ENCODE data around the gene GALNT7. TPM values are rescaled to one million over a fixed set of nuclear protein-coding genes. Genes with fewer than 3 reads are reported as not detected.

Gene GALNT7
- total RNA-seq, 1 donor from 2014 or later: 22.0 TPM

GRCh38 chr4:173189117-173189693 is 20.6 kb downstream of the GALNT7 start:
- H3K27me3 ChIP-seq (ENCODE audit: low read depth): no peaks in the 10 kb centered on the region
- intact Hi-C loops (cut with DNase I): no loop called here
- ATAC-seq: peak in 1 of 2 donors; percentile 47

GRCh38 chr4:173191623-173192041 is 23.0 kb downstream of the GALNT7 start:
- TF ChIP-seq CTCF (IDR thresholded peaks at IDR 0.05): no peak
- Histone ChIP-seq H3K9me3 (no peaks in the 10 kb centered on the region), H3K36me3 (no peaks in the 10 kb centered on the region), H3K4me3 (no peak overlapping the region), H3K27me3 (ENCODE audit: low read depth) (no peaks in the 10 kb centered on the region), H3K4me1 (peaks cover 10% of the 10 kb centered on the region), H3K27ac (no peak overlapping the region)
- ATAC-seq (peak in 1 of 2 donors; percentile 31), DNase-seq (no peak)
- intact Hi-C loops (cut with DNase I): no loop called here

More at GRCh38 chr4:173189117-173189693, 20.6 kb downstream of the GALNT7 start:
- Histone ChIP-seq H3K4me3 (no peak overlapping the region), H3K27ac (no peak overlapping the region), H3K9me3 (no peaks in the 10 kb centered on the region), H3K4me1 (peaks cover 15% of the 10 kb centered on the region), H3K36me3 (no peaks in the 10 kb centered on the region)
- no peak for TF ChIP-seq CTCF (IDR thresholded peaks at IDR 0.05)
- DNase-seq: no peak

DNA sequence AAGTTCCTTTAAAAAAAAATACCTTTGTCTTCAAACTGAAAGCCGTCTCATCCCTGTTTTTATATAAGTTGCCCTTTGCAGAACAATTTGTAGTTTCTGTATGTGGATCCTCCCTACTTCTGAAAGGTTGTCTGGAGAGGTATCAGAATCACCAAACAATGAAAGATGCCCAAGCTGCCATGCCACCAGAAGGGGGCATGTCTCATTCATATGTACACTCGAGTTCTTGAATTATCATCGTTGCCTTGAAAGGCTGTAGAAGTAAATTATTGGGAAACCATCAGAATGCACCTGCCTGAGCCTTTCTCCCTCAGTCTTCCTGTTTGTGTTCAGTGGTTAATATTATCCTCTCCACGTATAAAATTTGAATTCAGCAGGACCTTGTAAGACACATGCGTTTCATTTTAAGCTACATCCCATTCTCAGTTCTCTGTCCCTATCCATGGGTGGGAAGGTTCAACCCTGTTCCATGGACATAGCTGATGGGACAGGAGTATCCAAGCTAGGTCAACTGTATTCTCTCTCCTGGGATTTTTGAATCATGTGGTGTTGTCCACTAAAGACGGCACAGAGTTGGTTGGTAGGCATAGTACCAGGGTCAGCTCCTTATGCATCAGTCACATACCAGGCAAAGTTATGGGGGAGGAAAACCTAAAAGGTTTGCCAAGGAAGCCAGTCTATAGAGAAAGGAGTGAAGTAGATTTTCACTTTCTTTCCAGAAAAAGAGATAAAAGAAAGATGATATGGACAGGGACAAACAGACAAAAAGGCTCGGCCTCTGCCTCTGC is 24.0 kb downstream of the GALNT7 start:
- H3K9me3 ChIP-seq: no peaks in the 10 kb centered on the region
- no peak overlapping the region for H3K27ac ChIP-seq
- H3K36me3 ChIP-seq: no peaks in the 10 kb centered on the region
- intact Hi-C loops (cut with DNase I): no loop called here
- no peak for DNase-seq
- no peak overlapping the region for H3K4me3 ChIP-seq
- H3K27me3 ChIP-seq (ENCODE audit: low read depth): no peaks in the 10 kb centered on the region
- peaks cover 9% of the 10 kb centered on the region for H3K4me1 ChIP-seq
- no peak for TF ChIP-seq CTCF (IDR thresholded peaks at IDR 0.05)
- ATAC-seq: no peak

GRCh38 chr4:173194157-173194556 is 25.5 kb downstream of the GALNT7 start:
- Histone ChIP-seq H3K36me3 (no peaks in the 10 kb centered on the region), H3K4me3 (no peak overlapping the region), H3K9me3 (no peaks in the 10 kb centered on the region), H3K4me1 (peaks cover 9% of the 10 kb centered on the region), H3K27ac (no peak overlapping the region), H3K27me3 (ENCODE audit: low read depth) (no peaks in the 10 kb centered on the region)
- intact Hi-C loops (cut with DNase I): no loop called here
- no peak for DNase-seq
- no peak for TF ChIP-seq CTCF (IDR thresholded peaks at IDR 0.05)
- no peak for ATAC-seq

GRCh38 chr4:173195109-173195508 is 26.5 kb downstream of the GALNT7 start:
- no peak for TF ChIP-seq CTCF (IDR thresholded peaks at IDR 0.05)
- intact Hi-C loops (cut with DNase I): no loop called here
- no peaks in the 10 kb centered on the region for H3K9me3 ChIP-seq
- no peaks in the 10 kb centered on the region for H3K36me3 ChIP-seq
- no peak for DNase-seq
- ATAC-seq: peak in 1 of 2 donors; percentile 76
- H3K4me1 ChIP-seq: peaks cover 9% of the 10 kb centered on the region
- H3K27ac ChIP-seq: no peak overlapping the region
- H3K27me3 ChIP-seq (ENCODE audit: low read depth): no peaks in the 10 kb centered on the region
- H3K4me3 ChIP-seq: no peak overlapping the region

Data from lower lobe of right lung (tissue), 2 donors.